GM20000 (cell line): ENCODE results near the gene ECSCR.

Experiments used
- DNase-seq: peaks from one replicate; pipeline ENCODE4 v3.0.0; 2012; ENCODE audit warnings: low spot score
- CTCF ChIP-seq: IDR thresholded peaks from 2 replicates; pipeline ENCODE4 v1.5.1; 2012; ENCODE audit warnings: mild to moderate bottlenecking, control low read depth; ENCODE audit errors: extremely low read depth, missing control alignments

The ECSCR gene

GRCh38 chr5:139475865-139476617 lies 13.5 kb upstream of the ECSCR start:
- no peak for TF ChIP-seq CTCF
- DNase-seq, result no peak

GRCh38 chr5:139474890-139475791 lies 12.6 kb upstream of the ECSCR start:
- TF ChIP-seq CTCF, result no peak
- DNase-seq, result no peak

GRCh38 chr5:139473565-139473964 lies 11.0 kb upstream of the ECSCR start:
- no peak for TF ChIP-seq CTCF
- DNase-seq, result no peak

GRCh38 chr5:139473105-139473504 lies 10.6 kb upstream of the ECSCR start:
- no peak for DNase-seq
- no peak for TF ChIP-seq CTCF

- no peak for DNase-seq
- no peak for TF ChIP-seq CTCF
These were observed 10.0 kb upstream of the ECSCR start for GRCh38 chr5:139472386-139473030.

GRCh38 chr5:139470821-139471300 lies 8.3 kb upstream of the ECSCR start, which contains the start of gene SMIM33:
Gene SMIM33, plus strand, starts transcription at chr5:139471004. Its CDS starts 118 bp downstream, at chr5:139471122.
- TF ChIP-seq CTCF, result no peak
- DNase-seq, result no peak

GRCh38 chr5:139468421-139468931 lies 5.9 kb upstream of the ECSCR start:
- no peak for DNase-seq
- TF ChIP-seq CTCF, result no peak
